ENCODE measurements around the gene MAPK8IP2.

GRCh38 chr22:50602338-50602700 lies 1.7 kb downstream of the MAPK8IP2 start:
- no peak for TF ChIP-seq POLR2A (IDR thresholded peaks at IDR 0.05)
- TF ChIP-seq CTCF (IDR thresholded peaks at IDR 0.05), result no peak
